Measurements from ENCODE around the gene KMT5B.
"Not testable (repeated sequence)": the region's sequence is repeated elsewhere in the genome, so short reads cannot be mapped to it uniquely, and the experiment has no call there.

KMT5B gene
- total RNA-seq: 39.1 to 97.5 reads per million in 2 donors

- DNase-seq: peak; percentile 48
Observed at GRCh38 chr11:68213135-68213515, at the start of gene KMT5B. TSS of gene KMT5B (minus strand) at chr11:68213296. CDS start at chr11:68190076, 23,220 bp downstream.

GRCh38 chr11:68262544-68262827 is 49.4 kb upstream of the KMT5B start:
- DNase-seq: no peak

- no peak for DNase-seq
Observed at GRCh38 chr11:68261749-68262543, 48.9 kb upstream of the KMT5B start.

GRCh38 chr11:68261006-68261405 is 47.9 kb upstream of the KMT5B start:
- DNase-seq: no peak

GRCh38 chr11:68260484-68260883 is 47.4 kb upstream of the KMT5B start:
- no peak for DNase-seq

GRCh38 chr11:68259122-68259959 is 46.2 kb upstream of the KMT5B start:
- no peak for DNase-seq

- no peak for DNase-seq
Observed at GRCh38 chr11:68258363-68258765, 45.3 kb upstream of the KMT5B start.

GRCh38 chr11:68257477-68258362 is 44.6 kb upstream of the KMT5B start:
- DNase-seq: peak; percentile 97

- DNase-seq: no peak
Observed at GRCh38 chr11:68256331-68256741, 43.2 kb upstream of the KMT5B start.

GRCh38 chr11:68255526-68255925 is 42.4 kb upstream of the KMT5B start:
- no peak for DNase-seq

GRCh38 chr11:68254421-68254820 is 41.3 kb upstream of the KMT5B start:
- no peak for DNase-seq

GRCh38 chr11:68251765-68252164 is 38.7 kb upstream of the KMT5B start:
- no peak for DNase-seq

GRCh38 chr11:68244912-68245311 is 31.8 kb upstream of the KMT5B start:
- DNase-seq: not testable (repeated sequence)

- DNase-seq: not testable (repeated sequence)
Observed at GRCh38 chr11:68243847-68244246, 30.8 kb upstream of the KMT5B start.

GRCh38 chr11:68242616-68243015 is 29.5 kb upstream of the KMT5B start:
- DNase-seq: no peak

- no peak for DNase-seq
Observed at GRCh38 chr11:68231621-68232020, 18.5 kb upstream of the KMT5B start.

- DNase-seq: no peak
Observed at GRCh38 chr11:68229601-68230000, 16.5 kb upstream of the KMT5B start.

GRCh38 chr11:68226421-68226820 is 13.3 kb upstream of the KMT5B start:
- DNase-seq: no peak

- DNase-seq: no peak
Observed at GRCh38 chr11:68224606-68225005, 11.5 kb upstream of the KMT5B start.

- no peak for DNase-seq
Observed at GRCh38 chr11:68223275-68223674, 10.2 kb upstream of the KMT5B start.

GRCh38 chr11:68221406-68221805 is 8.3 kb upstream of the KMT5B start:
- no peak for DNase-seq

GRCh38 chr11:68216171-68216938 is 3.3 kb upstream of the KMT5B start:
- no peak for DNase-seq
